ENCODE data around the gene SEC22C.

The SEC22C gene

DNA sequence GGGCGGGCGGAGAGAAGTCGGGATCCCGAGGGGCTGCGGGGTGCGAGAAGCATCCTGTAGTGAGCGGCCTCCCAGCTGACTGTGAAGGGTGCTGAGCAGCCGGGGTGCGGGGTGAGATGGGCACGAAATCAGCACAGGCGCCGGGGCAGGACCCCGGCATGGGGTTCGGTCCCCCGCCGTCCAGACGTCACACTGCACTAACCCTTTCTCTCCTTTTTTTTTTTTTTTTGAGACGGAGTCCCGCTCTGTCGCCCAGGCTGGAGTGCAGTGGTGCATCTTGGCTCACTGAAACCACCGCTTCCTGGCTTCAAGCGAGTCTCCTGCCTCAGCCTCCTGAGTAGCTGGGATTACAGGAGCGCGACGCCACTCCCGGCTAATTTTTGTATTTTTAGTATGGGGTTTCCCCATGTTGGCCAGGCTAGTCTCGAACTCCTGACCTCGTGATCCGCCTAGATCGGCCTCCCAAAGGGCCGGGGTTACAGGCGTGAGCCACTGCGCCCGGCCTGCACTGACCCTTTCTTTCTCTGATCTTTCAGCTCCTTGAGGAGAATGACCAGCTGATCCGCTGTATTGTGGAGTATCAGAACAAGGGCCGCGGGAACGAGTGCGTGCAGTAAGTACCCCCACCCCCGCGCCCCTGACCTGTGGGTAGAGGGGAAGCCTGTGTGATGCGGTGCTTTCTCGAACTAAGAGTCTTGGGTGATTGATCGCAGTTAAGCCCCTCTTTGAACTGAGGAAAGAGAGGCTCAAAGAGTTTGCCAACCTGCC, 9.4 kb upstream of the SEC22C start:
- Histone ChIP-seq H2BK120ac (ENCODE audit: low read depth, low read length) (no peak overlapping the region), H3K4me1 (ENCODE audit: control insufficient read depth, low read depth, low read length) (peaks cover 4% of the 10 kb centered on the region), H3K79me2 (ENCODE audit: control insufficient read depth, insufficient read depth, low read length) (peaks cover 10% of the 10 kb centered on the region), H4K5ac (ENCODE audit: low read length) (no peak overlapping the region), H3K4ac (ENCODE audit: low read depth, low read length) (no peak overlapping the region), H3K4me2 (ENCODE audit: low read length) (peak overlapping the region; percentile 80), H3K36me3 (ENCODE audit: control insufficient read depth, insufficient read depth, low read length) (no peaks in the 10 kb centered on the region), H3K27me3 (ENCODE audit: insufficient read depth, low read length, poor library complexity) (no peaks in the 10 kb centered on the region), H3K27ac (ENCODE audit: low read depth, low read length) (no peak overlapping the region), H3K56ac (ENCODE audit: low read length) (peak overlapping the region; percentile 84), H3K23ac (ENCODE audit: low read length) (peak overlapping the region; percentile 61), H3K79me1 (ENCODE audit: low read length) (peaks cover 9% of the 10 kb centered on the region), H4K8ac (ENCODE audit: low read depth, low read length) (no peak overlapping the region), H2BK5ac (ENCODE audit: low read length) (no peak overlapping the region), H3K18ac (ENCODE audit: low read length) (no peak overlapping the region), H3K9ac (ENCODE audit: low read length) (peak overlapping the region; percentile 86), H2BK15ac (replicated peaks; ENCODE audit: low read depth) (no peak overlapping the region), H3K4me3 (ENCODE audit: low read length) (peak overlapping the region; percentile 59), H2AK5ac (ENCODE audit: low read length) (no peak overlapping the region)
- no CpG with 5 or more reads among the region's 44 CpGs for WGBS (ENCODE audit: extremely low coverage, insufficient coverage, low lambda C conversion rate)
- peak; percentile 27 for DNase-seq

DNA sequence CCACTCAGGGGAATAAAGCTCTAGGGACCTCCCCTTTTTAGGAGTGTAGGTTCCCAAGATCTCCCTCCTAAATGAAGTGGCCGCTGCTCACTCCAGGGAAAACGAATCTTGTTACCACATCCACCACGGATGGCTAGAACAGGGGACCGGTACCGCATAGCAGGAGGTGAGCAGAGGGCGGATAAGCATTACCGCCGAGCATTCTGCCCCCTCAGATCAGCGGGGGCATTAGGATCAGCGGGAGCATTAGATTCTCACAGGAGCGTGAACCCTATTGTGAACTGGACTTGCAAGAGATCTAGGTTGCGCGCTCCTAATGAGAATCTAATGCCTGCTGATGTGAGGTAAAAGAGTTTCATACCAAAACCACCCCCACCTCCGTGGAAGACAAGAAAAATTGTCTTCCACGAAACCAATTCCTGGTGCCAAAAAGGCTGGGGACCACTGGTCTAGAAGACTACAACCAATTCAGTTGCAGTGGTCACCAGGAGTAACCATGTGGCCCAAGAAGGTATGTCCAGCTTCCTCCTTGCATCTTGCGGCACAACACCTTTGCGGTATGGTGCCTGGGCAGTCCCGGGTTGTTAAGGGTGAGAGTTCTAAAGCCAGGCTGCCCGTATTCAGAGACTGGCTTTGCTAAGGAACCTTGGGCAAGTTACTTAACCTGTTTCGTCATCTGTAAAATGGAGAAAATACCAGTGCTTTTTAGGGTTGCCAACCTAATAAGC, 7.8 kb upstream of the SEC22C start:
- no peak for DNase-seq
- H3K56ac ChIP-seq (ENCODE audit: low read length): peak overlapping the region; percentile 61
- H3K23ac ChIP-seq (ENCODE audit: low read length): no peak overlapping the region
- H3K79me2 ChIP-seq (ENCODE audit: control insufficient read depth, insufficient read depth, low read length): peaks cover 10% of the 10 kb centered on the region
- H3K18ac ChIP-seq (ENCODE audit: low read length): no peak overlapping the region
- H3K4me3 ChIP-seq (ENCODE audit: low read length): no peak overlapping the region
- no peak overlapping the region for H2BK5ac ChIP-seq (ENCODE audit: low read length)
- no peaks in the 10 kb centered on the region for H3K36me3 ChIP-seq (ENCODE audit: control insufficient read depth, insufficient read depth, low read length)
- peak overlapping the region; percentile 10 for H3K9ac ChIP-seq (ENCODE audit: low read length)
- H3K4me1 ChIP-seq (ENCODE audit: control insufficient read depth, low read depth, low read length): peaks cover 4% of the 10 kb centered on the region
- peak overlapping the region; percentile 1 for H2AK5ac ChIP-seq (ENCODE audit: low read length)
- H4K5ac ChIP-seq (ENCODE audit: low read length): peak overlapping the region; percentile 0
- H2BK15ac ChIP-seq (replicated peaks; ENCODE audit: low read depth): no peak overlapping the region
- no peaks in the 10 kb centered on the region for H3K27me3 ChIP-seq (ENCODE audit: insufficient read depth, low read length, poor library complexity)
- no peak overlapping the region for H3K27ac ChIP-seq (ENCODE audit: low read depth, low read length)
- H4K8ac ChIP-seq (ENCODE audit: low read depth, low read length): no peak overlapping the region
- H2BK120ac ChIP-seq (ENCODE audit: low read depth, low read length): no peak overlapping the region
- H3K4ac ChIP-seq (ENCODE audit: low read depth, low read length): no peak overlapping the region
- no CpG with 5 or more reads among the region's 20 CpGs for WGBS (ENCODE audit: extremely low coverage, insufficient coverage, low lambda C conversion rate)
- peaks cover 9% of the 10 kb centered on the region for H3K79me1 ChIP-seq (ENCODE audit: low read length)
- no peak overlapping the region for H3K4me2 ChIP-seq (ENCODE audit: low read length)

DNA sequence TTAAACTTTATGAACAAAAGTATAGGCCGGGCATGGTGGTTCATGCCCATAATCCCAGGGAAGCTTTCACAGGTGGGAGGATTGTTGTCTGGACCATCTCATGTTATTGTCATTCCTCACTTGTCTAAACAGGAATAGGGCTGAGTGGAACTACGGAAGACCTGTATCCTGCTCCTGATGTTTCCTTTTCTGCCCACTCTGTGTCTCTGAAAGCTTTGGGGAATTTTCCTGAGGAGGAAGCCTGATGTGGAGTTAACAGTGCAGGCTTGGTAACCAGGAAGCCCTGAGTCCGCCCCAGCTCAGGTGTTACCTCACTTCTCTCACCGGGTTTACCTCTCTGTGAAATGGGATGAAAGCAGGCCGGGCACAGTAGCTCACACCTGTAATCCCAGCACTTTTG, 6.9 kb upstream of the SEC22C start:
- H3K4me3 ChIP-seq (ENCODE audit: low read length): no peak overlapping the region
- no peak overlapping the region for H2AK5ac ChIP-seq (ENCODE audit: low read length)
- H3K56ac ChIP-seq (ENCODE audit: low read length): no peak overlapping the region
- no peak overlapping the region for H3K27ac ChIP-seq (ENCODE audit: low read depth, low read length)
- no peak overlapping the region for H2BK120ac ChIP-seq (ENCODE audit: low read depth, low read length)
- H4K5ac ChIP-seq (ENCODE audit: low read length): no peak overlapping the region
- H2BK5ac ChIP-seq (ENCODE audit: low read length): no peak overlapping the region
- H4K8ac ChIP-seq (ENCODE audit: low read depth, low read length): no peak overlapping the region
- no peak for DNase-seq
- no peak overlapping the region for H3K9ac ChIP-seq (ENCODE audit: low read length)
- H3K79me2 ChIP-seq (ENCODE audit: control insufficient read depth, insufficient read depth, low read length): peaks cover 8% of the 10 kb centered on the region
- no CpG with 5 or more reads among the region's 5 CpGs for WGBS (ENCODE audit: extremely low coverage, insufficient coverage, low lambda C conversion rate)
- H3K36me3 ChIP-seq (ENCODE audit: control insufficient read depth, insufficient read depth, low read length): no peaks in the 10 kb centered on the region
- H3K23ac ChIP-seq (ENCODE audit: low read length): no peak overlapping the region
- no peak overlapping the region for H3K4ac ChIP-seq (ENCODE audit: low read depth, low read length)
- H2BK15ac ChIP-seq (replicated peaks; ENCODE audit: low read depth): no peak overlapping the region
- no peak overlapping the region for H3K18ac ChIP-seq (ENCODE audit: low read length)
- H3K27me3 ChIP-seq (ENCODE audit: insufficient read depth, low read length, poor library complexity): no peaks in the 10 kb centered on the region
- peaks cover 4% of the 10 kb centered on the region for H3K4me1 ChIP-seq (ENCODE audit: control insufficient read depth, low read depth, low read length)
- H3K79me1 ChIP-seq (ENCODE audit: low read length): peaks cover 6% of the 10 kb centered on the region
- no peak overlapping the region for H3K4me2 ChIP-seq (ENCODE audit: low read length)

DNA sequence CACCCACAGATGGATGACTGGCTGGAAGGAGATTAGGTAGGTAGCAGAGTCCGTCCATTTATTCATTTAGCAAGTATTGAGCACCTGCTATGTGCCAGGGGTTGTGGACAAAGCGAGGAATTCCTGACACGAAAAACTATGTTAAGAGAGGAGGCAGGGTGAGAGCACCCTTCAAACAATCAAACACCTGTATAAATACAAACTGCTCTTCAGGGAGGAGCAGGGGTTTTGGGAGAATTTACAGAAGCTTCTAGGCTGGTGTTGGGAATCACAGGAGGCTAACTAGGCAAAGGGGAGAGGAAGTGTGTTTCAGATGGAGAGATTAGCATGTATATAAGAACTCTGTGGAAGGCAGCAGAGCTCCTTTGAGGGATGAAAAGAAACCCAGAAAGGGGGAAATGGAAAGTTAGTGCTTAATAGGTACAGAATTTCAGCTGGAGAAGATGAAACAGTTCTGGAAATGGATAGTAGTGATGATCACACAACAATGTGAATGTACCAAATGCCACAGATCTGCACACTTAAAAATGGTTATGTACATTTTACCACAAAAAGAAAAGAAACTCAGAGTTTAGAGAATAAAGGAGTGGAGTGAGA, 805 bp upstream of the SEC22C start:
- H3K18ac ChIP-seq (ENCODE audit: low read length): no peak overlapping the region
- H4K8ac ChIP-seq (ENCODE audit: low read depth, low read length): no peak overlapping the region
- no peak overlapping the region for H3K4ac ChIP-seq (ENCODE audit: low read depth, low read length)
- DNase-seq: no peak
- H3K4me1 ChIP-seq (ENCODE audit: control insufficient read depth, low read depth, low read length): no peaks in the 10 kb centered on the region
- H3K36me3 ChIP-seq (ENCODE audit: control insufficient read depth, insufficient read depth, low read length): no peaks in the 10 kb centered on the region
- H3K27me3 ChIP-seq (ENCODE audit: insufficient read depth, low read length, poor library complexity): no peaks in the 10 kb centered on the region
- H3K56ac ChIP-seq (ENCODE audit: low read length): peak overlapping the region; percentile 81
- no peak overlapping the region for H2AK5ac ChIP-seq (ENCODE audit: low read length)
- H3K23ac ChIP-seq (ENCODE audit: low read length): no peak overlapping the region
- no peak overlapping the region for H2BK120ac ChIP-seq (ENCODE audit: low read depth, low read length)
- H2BK5ac ChIP-seq (ENCODE audit: low read length): no peak overlapping the region
- no CpG with 5 or more reads among the region's 3 CpGs for WGBS (ENCODE audit: extremely low coverage, insufficient coverage, low lambda C conversion rate)
- H3K4me3 ChIP-seq (ENCODE audit: low read length): peak overlapping the region; percentile 63
- peaks cover 4% of the 10 kb centered on the region for H3K79me1 ChIP-seq (ENCODE audit: low read length)
- no peak overlapping the region for H2BK15ac ChIP-seq (replicated peaks; ENCODE audit: low read depth)
- peaks cover 4% of the 10 kb centered on the region for H3K79me2 ChIP-seq (ENCODE audit: control insufficient read depth, insufficient read depth, low read length)
- peak overlapping the region; percentile 42 for H3K27ac ChIP-seq (ENCODE audit: low read depth, low read length)
- peak overlapping the region; percentile 77 for H3K4me2 ChIP-seq (ENCODE audit: low read length)
- H3K9ac ChIP-seq (ENCODE audit: low read length): peak overlapping the region; percentile 80
- H4K5ac ChIP-seq (ENCODE audit: low read length): no peak overlapping the region

DNA sequence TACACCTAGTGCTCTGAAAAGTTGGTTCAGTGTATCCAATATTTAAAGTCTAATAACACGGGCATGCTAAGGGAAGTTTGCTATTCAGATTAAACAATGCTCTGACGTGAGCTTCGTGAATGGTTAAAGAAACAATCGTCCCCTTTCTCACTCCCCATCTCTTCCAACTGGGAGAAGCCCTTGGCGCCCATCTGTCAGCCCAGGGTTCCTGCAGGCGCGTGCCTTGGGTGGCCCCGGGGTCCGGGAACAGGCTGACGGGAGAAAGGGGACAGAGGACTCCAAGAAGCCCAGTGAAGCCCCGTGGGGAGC, 413 bp downstream of the SEC22C start:
- H3K4me2 ChIP-seq (ENCODE audit: low read length): peak overlapping the region; percentile 67
- H3K36me3 ChIP-seq (ENCODE audit: control insufficient read depth, insufficient read depth, low read length): no peaks in the 10 kb centered on the region
- peak overlapping the region; percentile 90 for H3K9ac ChIP-seq (ENCODE audit: low read length)
- peak overlapping the region; percentile 91 for H3K27ac ChIP-seq (ENCODE audit: low read depth, low read length)
- H3K56ac ChIP-seq (ENCODE audit: low read length): peak overlapping the region; percentile 93
- DNase-seq: no peak
- H3K18ac ChIP-seq (ENCODE audit: low read length): peak overlapping the region; percentile 73
- peaks cover 5% of the 10 kb centered on the region for H3K79me1 ChIP-seq (ENCODE audit: low read length)
- H3K23ac ChIP-seq (ENCODE audit: low read length): peak overlapping the region; percentile 48
- H3K4me3 ChIP-seq (ENCODE audit: low read length): peak overlapping the region; percentile 63
- H4K5ac ChIP-seq (ENCODE audit: low read length): no peak overlapping the region
- H2BK15ac ChIP-seq (replicated peaks; ENCODE audit: low read depth): no peak overlapping the region
- H3K27me3 ChIP-seq (ENCODE audit: insufficient read depth, low read length, poor library complexity): no peaks in the 10 kb centered on the region
- H4K8ac ChIP-seq (ENCODE audit: low read depth, low read length): peak overlapping the region; percentile 42
- peaks cover 6% of the 10 kb centered on the region for H3K79me2 ChIP-seq (ENCODE audit: control insufficient read depth, insufficient read depth, low read length)
- H3K4ac ChIP-seq (ENCODE audit: low read depth, low read length): peak overlapping the region; percentile 70
- H2BK120ac ChIP-seq (ENCODE audit: low read depth, low read length): no peak overlapping the region
- no CpG with 5 or more reads among the region's 11 CpGs for WGBS (ENCODE audit: extremely low coverage, insufficient coverage, low lambda C conversion rate)
- no peak overlapping the region for H2AK5ac ChIP-seq (ENCODE audit: low read length)
- no peak overlapping the region for H2BK5ac ChIP-seq (ENCODE audit: low read length)
- no peaks in the 10 kb centered on the region for H3K4me1 ChIP-seq (ENCODE audit: control insufficient read depth, low read depth, low read length)

All from mesendoderm (in vitro differentiated cells).